Uterus (tissue), 2 donors: Measurements from ENCODE around the gene M1AP.

Experiments used
- CTCF ChIP-seq, 4 experiments: fragments of 200-600 bp in 2 of 4; fragments of 450-650 bp in 2 of 4; sonication (generic) in 2 of 4; IDR thresholded peaks; one replicate each; pipeline ENCODE4 v1.5.1; 2016 to 2019; ENCODE audit warnings: antibody characterized with exemption in 4 of 4, mild to moderate bottlenecking in 2 of 4, moderate library complexity in 1 of 4
- POLR2A ChIP-seq, 2 donors: fragments of 450-650 bp; IDR thresholded peaks; one replicate each; pipeline ENCODE4 v1.6.1; 2016; ENCODE audit warnings: antibody characterized with exemption in 2 of 2, mild to moderate bottlenecking in 1 of 2, moderate library complexity in 1 of 2

- TF ChIP-seq CTCF (IDR thresholded peaks at IDR 0.05) (no peak), POLR2A (IDR thresholded peaks at IDR 0.05) (no peak)
Observed at GRCh38 chr2:74544634-74545033, 103.5 kb downstream of the M1AP start.
